Stimulated activated CD4-positive, alpha-beta T cell treated with anti-CD3 and anti-CD28 coated beads, Interleukin-4, amount 100 ng/mL, for 1 hour (primary cell): Measurements from ENCODE around the gene TMC1.
A peak's percentile ranks its signal among the peaks of the same experiment; 100 is the strongest.
"Not testable (repeated sequence)": the region's sequence is repeated elsewhere in the genome, so short reads cannot be mapped to it uniquely, and the experiment has no call there.

Experiments
- DNase-seq: peaks from one replicate; pipeline ENCODE4 v3.0.0-alpha.2; 2020

TMC1 gene

DNA sequence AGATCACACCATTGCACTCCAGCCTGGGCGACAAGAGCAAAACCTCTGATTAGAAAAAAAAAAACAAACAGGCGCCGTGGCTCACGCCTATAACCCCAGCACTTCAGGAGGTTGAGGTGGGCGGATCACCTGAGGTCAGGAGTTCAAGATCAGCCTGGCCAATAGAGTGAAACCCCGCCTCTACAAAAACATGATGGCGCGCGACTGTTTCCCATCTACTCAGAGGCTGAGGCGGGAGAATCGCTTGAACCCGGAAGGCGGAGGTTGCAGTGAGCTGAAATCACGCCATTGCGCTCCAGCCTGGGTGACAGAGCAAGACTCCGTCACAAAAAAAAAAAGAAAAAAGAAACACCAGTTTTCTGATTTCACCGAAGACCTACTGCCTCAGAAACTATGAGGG is at the start of gene TMC1:
TSS of gene TMC1 (plus strand) at position 193 of the 400 bp plus-strand sequence. CDS start 127,041 bp downstream, outside the sequence.
- DNase-seq = not testable (repeated sequence)

DNA sequence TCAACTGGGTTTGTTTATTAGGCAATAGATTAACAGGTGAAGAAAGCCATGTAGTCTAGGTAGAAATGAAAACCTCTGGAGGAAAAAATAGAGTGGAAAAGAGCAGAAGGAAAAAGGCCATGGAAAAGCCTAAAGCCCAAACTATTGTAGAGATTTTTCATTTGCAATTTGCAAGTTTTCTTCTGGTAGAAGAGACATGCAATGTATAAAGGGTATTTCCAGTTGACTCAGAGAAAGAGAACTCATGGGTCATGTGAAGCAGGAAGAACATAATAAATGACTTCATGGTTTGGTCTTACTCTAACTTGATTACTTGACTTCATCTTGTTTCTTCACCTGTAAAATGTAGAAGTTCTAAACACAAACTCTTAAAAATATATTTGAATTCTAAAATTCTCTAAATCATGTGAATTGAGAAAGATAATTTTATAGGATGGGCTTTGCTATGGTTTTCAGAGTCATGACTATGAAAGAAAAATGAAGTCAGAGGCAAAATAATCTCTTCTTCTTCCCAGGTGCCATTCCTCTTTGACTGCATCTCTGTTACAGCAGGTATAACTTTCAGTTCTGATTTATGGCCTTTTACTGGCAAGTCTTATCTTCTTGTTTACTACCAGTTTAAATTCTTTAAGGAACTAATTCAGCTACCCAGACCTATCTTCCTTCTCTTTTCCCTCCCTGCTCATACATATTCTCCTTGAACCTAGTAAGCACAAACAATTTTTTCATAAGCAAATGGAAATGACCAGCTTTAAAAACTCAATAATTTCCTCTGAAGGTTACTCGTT is 47.7 kb upstream of the TMC1 start:
- DNase-seq = no peak

DNA sequence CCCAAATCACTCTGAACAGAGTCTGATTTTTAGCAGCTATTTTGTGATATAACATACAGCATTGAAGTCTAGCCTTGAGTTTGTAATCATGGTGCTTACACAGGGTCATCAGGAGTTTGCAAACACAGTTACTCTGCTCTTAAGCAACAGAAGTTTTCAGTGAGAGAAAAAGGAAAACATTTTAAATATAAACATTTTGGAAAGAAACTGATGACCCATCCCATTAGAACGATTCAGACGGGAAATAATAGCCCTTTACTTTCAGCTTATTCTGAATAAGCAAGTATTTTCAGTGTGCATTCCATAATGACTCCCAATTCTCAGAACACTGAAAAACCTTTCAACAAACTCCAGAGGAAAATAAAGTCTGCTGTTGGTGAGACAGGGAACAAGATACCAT is 46.7 kb upstream of the TMC1 start:
- DNase-seq = no peak

DNA sequence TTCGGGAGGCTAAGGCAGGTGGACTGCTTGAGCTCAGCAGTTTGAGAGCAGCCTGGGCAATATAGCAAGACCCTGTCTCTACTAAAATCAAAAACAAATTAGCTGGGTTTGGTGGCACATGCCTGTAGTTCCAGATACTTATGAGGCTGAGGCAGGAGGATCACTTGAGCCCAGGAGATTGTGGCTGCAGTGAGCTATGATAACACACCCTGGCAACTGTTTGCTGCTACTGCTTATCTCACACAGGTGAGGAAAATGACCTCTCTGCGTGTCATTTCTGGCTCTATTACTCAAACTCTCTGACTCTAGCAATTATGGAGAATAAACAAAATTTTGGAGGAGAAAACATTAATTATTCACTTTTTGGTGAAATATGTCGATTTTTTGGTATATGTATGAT is 45.3 kb upstream of the TMC1 start:
- DNase-seq = no peak

DNA sequence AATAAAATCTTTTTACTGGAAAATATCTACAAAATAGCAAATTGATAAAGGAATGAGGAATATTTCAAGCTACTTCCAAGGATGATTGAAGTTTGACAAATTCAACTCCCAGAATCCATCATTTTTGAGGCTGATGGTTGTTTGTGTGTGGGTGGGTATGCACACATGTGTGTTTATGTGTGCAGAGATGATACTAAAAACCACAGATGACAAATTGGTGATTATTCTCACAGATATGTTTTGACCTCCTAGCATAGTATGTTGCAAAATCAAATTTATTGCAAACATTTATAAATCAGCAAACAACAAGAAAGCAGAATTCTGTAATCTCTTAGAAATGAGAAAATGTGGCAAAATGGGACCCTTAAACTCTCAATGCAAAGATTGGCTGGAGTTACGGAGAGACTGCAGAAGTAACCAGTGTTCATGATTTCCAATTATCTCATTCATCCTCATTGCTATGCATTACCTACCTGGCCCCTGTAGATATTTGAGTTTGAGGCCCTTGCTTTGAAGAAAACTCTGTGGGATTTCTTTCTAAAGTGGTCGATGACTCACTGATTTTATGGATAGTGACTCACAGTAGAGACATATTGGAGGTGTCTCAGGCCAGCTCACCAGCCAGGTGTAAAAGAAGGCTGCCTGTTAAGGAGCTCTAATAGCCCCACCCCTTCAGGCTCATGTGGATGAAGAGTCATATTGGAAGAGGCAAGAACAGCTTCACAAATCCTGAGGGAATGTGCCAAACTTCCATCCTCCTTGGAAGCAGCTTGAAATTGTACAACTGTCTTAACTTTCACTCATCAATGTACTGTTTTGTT is 44.6 kb upstream of the TMC1 start:
- DNase-seq = peak; percentile 39

DNA sequence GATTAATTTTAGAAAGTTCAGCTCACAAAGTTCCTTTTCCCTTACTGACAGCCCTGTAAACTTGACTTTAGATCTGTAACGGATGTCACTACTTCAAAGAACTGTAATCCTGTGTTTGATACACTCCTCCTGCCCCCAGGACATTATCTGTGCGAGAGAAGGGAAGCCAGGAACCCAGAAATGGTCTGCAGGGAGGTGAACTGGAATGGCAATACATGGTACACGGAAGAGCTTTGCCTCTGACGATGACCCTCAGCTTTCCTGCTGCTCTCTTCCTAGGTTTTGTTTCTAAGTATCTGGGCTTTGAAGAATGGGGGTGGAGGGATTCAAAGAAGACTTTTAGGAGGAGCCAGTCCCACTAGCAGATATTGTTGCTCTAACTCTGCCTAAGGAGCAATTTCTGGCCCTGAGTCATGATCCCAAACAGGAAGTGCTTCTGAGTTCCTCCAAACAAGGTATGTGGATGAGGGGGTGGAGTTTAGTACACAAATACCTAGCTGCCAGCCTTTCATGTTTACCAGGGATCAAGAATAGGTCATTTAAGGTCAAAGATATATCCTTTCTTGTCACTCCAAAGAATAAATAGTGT is 43.4 kb upstream of the TMC1 start:
- no peak for DNase-seq

DNA sequence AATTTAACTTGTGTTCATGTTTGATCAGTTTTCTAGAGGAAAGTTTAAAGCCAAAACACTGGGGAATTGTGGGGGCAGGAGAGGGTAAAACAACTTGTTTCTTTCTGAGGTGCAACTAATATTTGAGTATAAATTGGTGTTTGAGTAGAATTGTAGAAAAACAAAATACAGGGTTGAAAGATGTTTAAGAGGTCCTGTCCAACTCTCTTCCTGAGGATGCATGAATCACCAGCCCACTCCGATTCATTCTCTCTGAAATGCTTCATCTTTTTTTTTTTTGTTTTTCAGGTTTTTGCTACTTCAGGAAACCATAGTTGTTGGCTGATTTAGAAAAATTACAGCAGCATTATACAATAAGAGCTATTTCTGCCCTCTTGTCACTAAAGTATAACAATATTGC is 42.4 kb upstream of the TMC1 start:
- DNase-seq = no peak

DNA sequence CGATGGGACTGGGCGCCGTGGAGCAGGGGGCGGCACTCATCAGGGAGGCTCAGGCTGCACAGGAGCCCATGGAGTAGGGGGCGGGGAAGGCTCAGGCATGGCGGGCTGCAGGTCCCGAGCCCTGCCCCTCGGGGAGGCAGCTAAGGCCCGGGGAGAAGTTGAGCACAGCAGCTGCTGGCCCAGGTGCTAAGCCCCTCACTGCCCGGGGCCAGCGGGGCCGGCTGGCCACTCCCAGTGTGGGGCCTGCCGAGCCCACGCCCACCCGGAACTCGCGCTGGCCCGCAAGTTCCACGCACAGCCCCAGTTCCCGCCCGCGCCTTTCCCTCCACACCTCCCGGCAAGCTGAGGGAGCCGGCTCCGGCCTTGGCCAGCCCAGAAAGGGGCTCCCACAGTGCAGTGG is 41.1 kb upstream of the TMC1 start:
- not testable (repeated sequence) for DNase-seq

DNA sequence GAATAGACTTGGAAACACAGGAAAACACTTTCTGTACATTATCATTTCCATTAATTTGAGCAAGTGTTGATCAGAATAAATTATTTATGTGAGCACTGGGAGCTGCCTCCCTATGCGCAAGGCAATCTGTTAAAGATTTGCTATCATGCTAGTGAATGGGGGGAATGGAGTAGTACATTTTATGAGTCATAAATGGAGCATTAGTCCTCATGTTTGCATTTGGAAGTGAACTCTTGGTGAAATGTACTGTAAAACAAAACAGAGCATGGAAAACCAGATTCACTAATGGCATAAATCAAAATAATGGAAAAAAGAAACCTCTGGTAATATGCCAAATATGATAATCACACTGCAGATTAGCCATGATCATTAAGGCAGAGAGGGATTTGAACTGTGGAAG is 40.5 kb upstream of the TMC1 start:
- DNase-seq = no peak

DNA sequence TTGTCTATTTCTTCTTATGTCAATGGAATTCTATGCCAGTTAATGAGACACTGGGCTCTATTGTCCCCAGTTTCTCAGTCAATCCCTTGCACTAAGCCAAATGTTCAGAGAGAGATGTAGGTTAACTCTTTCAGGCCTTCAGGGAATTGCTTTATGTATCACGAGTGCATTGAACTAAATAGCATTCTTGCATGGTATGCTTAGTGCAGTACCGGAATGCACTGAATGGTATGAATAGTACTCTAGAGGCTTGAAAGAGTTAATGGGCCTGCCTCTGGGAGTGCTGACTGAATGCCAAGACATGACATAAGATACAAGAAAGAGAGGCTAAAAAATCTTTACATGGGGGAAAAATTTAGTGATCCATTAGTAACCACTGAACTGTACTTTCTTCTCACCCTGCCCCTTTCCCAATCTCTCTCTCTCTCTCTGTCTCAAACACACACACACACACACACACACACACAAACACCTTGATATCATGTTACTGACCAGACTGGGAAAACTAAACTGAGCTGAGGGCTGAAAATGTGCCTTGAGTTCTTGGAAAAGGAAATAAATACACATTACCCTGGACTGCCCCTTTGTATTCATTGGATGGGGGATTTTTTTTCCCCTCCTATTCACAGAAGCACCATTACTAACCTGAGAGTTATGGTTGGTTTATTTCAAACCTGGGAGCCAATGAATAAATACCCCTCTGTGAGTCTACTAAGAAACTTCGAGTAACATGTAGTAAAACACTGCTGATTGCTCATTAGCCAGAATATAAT is 35.4 kb upstream of the TMC1 start:
- no peak for DNase-seq

DNA sequence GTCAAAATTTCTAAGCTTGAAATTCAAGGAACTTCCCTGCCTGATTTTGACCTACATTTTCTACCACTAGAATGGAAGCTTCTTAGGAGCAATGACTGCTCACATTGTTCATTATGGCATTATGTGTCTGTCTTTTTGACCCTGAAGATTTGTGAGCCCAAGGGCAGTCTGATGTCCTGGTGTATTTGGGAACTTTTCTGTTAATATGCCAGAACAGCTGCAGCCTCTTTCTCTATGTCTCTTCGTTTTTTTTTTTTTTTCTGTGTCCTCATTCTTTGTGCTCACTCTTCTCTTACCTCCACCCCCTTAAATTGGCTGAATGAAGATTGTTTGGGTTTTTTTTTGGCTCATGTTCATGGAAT is 34.8 kb upstream of the TMC1 start:
- no peak for DNase-seq

DNA sequence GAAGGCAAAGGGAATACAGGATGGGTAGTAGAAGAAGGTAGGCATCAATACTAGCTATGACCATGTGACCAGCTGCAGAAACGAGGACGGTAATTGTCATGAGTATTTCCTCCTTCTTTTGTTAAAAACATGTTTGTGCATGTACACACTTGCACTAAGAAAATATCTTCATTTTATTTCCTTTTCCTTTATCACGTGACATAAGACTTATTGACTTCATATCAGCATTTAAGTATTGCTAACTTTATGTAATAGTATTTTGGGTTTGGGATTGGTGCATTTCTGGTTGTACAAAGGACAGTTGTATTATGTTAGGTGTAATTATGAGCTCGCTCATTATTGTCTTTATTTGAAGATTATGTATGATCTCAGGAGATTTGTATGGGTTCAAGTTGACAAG is 33.7 kb upstream of the TMC1 start:
- DNase-seq = not testable (repeated sequence)

DNA sequence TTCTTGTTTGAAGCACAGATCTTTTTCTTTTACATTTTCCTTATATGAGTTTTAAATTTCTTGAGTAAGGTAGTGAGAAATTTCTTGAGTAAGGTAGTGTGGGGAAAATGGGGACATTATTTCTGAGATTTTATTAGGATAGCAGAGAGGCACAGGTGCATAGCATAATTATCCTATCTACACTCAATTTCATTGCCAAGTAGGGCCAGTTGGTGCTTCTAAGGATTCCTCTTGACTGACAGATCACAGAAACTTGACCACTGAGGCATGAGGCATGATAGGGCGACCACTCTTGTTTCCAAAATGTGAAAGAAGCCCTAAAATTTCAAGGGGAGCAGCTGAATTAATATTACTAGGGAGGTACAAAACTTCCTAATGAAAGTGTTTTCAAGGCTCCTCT is 31.4 kb upstream of the TMC1 start:
- DNase-seq = no peak

DNA sequence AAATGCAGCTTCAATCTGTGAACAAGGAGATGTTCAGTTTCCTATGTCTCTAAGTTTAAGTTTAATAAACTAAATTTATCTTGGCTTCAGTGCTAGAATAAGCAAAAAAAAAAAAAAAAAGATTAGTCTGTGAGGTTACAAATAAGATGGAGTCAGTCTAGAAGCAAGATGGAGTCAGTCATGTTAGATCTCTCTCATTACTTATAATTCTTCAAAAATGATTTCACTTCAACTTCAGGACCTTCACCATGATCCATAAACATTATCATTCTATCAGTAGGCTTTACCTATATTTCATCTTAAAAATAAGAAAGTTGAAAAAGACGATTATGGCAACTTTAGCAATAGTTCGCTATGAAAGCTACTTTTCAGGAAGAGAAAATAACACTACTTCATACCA is 30.2 kb upstream of the TMC1 start:
- DNase-seq = no peak

DNA sequence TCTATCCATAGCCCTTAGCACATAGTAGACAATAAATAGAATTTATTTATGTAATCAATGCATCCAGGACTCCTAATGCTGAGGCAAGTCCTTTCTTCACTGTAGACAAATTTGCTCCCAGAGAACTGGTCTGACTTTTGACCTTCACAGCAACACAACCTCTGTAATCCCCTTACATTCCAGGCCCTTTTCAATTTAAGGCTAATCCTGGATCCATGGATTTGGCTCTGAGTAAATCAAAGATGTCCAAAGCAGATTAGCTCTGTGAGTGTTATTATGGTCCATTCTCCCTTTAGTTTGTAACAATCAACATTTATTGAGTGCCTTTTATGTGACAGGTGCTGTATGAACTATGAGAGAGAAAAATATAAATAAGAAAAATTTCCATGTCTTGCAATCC is 27.4 kb upstream of the TMC1 start:
- no peak for DNase-seq

DNA sequence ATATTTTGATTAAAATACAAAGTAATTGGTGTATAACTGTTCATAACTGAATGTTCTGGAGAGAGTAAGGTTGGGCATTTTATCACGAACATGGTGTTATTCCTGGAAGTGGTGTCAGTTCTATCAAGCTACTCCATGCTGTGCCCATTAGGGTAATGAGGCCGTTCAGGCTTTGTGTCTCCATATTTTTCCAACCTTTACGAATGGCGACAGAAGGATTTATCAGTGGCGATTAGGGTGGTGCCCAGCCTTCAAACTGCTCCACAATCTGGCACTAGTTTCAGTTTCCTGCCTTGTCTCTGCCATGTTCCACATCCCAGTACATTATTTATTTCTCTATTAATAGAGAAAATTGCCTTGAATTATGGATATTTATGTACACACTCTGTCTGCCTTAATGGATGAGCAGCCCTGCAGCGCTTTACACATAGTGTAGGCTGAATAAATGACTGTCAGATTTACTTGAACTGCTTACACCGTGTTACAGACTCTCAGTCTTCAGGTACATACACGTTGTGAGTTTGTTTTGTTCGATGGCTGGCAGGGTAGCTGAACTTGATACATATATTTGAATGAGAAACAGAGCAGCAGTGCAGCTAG is 23.9 kb upstream of the TMC1 start:
- DNase-seq = no peak

DNA sequence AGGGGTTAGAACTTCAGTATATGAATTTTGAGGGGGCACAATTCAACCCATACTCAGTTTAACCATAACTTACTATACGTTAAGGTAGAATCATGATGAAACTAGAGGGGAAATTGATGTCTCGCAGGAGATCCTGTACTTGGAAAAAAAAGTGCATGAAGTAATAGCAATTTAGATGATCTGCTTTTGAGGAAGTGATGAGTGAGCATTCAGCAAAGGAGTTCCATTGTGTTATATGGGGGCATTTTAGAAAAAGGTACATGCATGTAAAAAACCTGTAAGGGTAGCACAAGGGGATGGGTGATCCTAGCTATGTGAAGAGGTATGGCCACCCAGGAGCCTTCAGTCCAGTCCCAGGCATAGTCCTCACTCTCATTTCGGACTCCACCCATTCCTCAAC is 14.8 kb upstream of the TMC1 start:
- no peak for DNase-seq

DNA sequence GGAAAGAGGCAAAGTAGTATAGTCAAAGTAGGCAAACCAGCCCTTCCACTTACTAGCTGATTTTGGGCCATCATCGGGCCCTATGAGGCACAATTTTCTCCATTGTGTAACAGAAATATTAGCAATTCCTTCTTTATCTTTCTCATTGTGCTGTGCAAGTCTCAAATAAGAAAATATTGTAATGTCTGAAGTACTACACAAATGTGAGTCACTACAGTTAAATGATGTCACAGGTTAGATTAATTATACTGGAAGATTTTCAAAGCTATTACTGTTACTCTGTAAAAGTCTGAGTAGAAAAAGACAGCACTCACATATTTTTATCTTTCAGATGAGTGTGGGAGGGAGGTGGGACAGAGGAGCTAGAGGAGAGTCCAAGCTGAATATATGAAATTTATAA is 12.4 kb upstream of the TMC1 start:
- no peak for DNase-seq

DNA sequence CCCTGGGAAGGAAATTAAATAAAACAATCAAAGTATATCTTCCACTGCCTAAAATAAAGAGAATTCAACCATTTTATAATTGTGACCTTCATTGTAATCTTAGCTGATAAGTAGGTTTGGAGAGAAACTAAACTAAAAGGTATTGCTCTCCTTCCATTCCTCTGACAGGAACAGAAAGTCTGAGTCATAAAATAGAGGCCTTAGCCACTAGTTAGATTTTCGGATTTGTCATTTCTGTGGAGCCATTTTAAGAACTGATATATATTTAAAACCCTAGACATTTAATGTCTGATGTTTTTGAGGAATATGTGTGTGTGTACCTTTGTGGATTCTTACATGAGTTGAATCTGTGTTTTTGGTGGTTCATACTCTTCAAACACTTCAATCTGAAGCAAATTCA is 11.8 kb upstream of the TMC1 start:
- no peak for DNase-seq

DNA sequence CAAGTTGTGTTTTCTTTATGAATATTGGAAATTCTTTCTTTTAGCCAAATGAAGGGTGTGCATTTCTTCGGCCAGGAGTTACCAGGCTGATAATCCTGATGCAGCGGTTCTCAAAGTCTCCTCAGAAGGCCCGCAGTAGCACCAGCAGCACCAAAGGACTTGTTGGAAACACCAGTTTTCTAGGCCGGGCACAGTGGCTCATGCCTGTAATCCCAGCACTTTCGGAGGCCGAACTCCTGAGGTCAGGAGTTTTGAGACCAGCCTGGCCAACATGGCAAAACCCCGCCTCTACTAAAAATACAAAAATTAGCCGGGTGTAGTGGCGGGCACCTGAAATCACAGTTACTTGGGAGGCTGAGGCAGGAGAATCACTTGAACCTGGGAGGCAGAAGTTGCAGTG is 397 bp upstream of the TMC1 start:
- not testable (repeated sequence) for DNase-seq

DNA sequence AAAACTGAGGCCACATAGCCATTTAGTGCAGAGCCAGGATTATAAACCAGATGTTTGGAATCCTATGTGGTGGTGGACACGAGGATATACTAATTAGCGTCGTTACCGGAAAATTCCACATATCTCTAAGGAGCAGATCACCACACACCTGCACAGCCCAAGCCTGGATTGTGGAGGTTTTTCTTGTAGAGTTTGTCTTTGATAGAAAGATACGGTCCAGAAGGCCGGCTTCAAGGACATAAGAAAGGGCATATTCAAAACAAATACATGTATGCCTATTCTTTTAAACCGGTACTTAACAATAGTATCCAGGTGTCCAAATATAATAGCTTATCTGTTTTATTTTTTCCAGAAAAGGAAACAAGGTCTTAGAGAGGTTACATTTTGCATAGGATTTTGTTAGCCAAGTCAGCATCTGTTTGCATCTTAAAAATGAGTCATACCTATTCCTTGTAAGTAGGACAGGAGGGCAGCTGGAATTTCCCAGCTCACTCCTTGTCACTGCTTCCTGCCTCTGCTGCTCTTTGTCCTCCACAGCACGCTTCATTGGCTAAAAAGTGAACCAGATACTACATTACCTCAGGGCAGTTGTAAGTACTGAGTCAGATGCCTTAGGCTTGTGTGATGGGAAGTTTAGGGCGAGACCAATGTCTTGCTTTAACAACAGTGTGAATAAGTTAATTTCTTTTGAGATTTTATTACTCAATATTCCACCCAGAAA is 3.6 kb downstream of the TMC1 start:
- peak; percentile 39 for DNase-seq
